22Rv1 (cell line): ENCODE results near the gene WDR91.
A peak's percentile ranks its signal among the peaks of the same experiment; 100 is the strongest.

Experiments
- H3K27ac ChIP-seq: fragments of 450-650 bp; 2 replicates; pipeline ENCODE4 v1.5.1; 2017
- ZFX ChIP-seq: fragments of 450-650 bp; IDR thresholded peaks from 2 replicates; pipeline ENCODE4 v1.6.1; 2017; ENCODE audit warnings: antibody characterized with exemption, borderline replicate concordance
- TF ChIP-seq, protein P1 (sequence below): fragments of 450-650 bp; IDR thresholded peaks from 2 replicates; pipeline ENCODE4 v1.5.1; 2017; ENCODE audit warnings: mild to moderate bottlenecking

WDR91 gene

DNA sequence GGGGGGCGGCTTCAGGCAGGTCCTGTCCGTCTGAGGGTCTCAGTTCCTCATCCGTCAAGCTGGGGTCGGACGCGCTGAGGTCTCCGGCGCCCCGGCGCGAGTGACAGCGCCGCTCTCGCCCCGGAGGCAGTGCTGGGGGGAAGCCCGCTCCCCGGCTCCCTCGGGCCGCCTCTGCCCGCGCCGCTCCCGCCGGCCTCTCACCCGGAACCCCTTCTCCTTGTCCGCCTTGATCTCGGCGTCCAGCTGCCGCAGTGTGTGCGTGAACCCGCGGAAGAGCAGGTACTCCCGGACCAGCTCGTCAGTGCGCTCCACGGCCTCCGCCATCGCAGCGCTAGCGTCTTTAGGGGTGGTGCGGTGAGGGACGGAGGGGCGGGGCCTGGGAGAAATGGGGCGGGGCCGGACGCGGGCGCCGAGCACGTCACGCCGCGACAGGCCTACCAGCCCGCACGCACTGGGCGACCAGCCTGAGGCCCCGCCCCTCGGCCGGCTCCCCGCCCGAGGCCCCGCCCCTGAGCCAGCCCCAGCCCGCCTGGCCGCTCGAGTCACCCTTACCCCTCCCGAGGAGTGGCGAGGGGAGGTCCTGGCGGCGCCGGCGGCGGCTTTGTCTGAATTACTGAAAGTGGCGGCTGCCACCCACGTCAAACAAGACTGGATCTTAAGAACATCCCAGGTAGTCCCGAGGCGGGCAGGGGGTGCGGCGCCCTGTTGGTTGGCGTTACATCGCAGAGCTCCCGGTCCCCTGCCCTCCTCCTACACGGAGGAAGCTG, at the start of gene WDR91:
TSS of gene WDR91 (minus strand) at position 348 of the 767 bp plus-strand sequence. CDS start at position 324, 24 bp downstream.
- H3K27ac ChIP-seq, result peak within 1 kb of the TSS; percentile 56
- TF ChIP-seq ZFX, result no peak
- TF ChIP-seq, protein P1, sequence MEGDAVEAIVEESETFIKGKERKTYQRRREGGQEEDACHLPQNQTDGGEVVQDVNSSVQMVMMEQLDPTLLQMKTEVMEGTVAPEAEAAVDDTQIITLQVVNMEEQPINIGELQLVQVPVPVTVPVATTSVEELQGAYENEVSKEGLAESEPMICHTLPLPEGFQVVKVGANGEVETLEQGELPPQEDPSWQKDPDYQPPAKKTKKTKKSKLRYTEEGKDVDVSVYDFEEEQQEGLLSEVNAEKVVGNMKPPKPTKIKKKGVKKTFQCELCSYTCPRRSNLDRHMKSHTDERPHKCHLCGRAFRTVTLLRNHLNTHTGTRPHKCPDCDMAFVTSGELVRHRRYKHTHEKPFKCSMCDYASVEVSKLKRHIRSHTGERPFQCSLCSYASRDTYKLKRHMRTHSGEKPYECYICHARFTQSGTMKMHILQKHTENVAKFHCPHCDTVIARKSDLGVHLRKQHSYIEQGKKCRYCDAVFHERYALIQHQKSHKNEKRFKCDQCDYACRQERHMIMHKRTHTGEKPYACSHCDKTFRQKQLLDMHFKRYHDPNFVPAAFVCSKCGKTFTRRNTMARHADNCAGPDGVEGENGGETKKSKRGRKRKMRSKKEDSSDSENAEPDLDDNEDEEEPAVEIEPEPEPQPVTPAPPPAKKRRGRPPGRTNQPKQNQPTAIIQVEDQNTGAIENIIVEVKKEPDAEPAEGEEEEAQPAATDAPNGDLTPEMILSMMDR, result peak; percentile 23; the same call in 1 of the 2 replicates

DNA sequence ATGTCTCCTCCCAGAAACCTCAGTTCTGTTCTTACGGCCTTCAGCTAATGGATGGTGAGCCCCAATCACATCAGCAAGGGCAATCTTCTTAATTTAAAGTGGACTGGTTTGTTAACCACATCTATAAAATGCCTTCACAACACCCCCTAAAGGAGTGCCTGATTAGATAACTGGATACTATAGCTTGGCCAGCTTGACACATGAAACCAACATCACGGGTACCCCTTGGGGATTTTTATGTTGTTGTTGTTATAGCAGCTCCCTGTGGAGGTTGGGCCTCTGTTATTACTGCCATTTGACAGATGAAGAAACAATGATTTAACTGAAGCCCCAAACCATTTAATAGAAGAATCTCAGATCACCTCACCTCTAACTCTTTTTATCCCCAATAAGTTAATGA, 49.1 kb upstream of the WDR91 start:
- no peak overlapping the region for H3K27ac ChIP-seq
- TF ChIP-seq, protein P1, result no peak
- TF ChIP-seq ZFX, result no peak

DNA sequence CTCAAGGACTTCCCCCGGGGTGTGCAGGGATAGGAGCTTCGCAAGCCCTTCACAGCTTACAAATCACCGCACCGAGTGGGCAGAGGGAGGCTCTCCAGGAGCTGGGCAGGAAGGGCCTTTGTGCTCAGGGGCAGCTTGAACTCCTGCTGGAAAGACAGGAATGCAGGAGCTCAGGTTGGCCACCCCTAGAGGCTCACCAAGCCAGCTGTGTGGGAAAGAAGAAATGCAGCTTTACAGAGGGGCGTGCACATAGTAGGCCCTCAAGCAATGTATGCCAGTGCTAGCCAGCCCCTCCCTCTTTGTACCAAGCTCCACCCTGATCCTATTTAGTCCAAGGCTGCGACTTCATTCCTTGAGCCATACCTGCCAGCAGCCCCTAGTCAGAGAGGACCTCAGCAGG, 48.4 kb upstream of the WDR91 start:
- no peak overlapping the region for H3K27ac ChIP-seq
- no peak for TF ChIP-seq ZFX
- TF ChIP-seq, protein P1, result no peak

DNA sequence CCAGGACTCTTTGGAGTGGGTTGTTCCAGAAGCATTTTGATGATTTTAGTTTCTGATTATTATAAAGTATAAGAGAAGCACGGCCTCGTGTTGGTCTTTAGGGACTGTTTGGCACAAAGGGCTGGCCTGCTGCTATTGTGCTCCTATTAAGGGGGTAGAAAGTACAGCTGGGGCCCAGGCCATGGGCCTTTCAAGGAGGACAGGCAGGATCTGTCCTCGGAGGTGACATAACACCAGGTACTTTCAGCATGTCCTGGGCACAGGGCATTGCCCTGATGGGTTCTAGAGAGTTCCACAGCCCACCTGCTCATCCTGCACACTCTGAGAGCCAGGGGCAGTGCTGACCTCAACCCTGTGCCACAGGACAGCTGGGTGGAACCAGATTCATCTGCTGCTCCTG, 47.3 kb upstream of the WDR91 start:
- H3K27ac ChIP-seq, result no peak overlapping the region; the same call in 1 of the 2 replicates
- TF ChIP-seq ZFX, result no peak
- TF ChIP-seq, protein P1, result no peak

DNA sequence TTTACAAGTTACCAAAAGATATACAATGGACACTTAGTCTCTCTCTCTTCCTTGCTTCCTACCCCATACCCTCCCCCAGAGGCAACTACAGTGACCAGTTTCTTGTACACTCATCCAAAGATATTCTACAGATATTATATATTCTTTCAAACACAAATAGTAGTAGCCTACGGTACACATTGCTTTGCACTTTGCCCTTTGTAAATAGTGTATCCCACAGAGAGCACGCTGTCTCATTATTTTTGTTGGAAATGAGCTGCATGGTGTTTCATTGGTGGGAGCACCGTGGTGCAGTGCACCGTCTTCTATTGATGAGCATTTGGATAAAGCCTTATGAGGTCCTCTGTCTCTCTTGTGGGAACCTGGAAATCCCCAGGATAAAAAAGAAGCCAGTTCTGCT, 46.5 kb upstream of the WDR91 start:
- H3K27ac ChIP-seq, result no peak overlapping the region; the same call in 1 of the 2 replicates
- TF ChIP-seq ZFX, result no peak
- TF ChIP-seq, protein P1, result no peak

DNA sequence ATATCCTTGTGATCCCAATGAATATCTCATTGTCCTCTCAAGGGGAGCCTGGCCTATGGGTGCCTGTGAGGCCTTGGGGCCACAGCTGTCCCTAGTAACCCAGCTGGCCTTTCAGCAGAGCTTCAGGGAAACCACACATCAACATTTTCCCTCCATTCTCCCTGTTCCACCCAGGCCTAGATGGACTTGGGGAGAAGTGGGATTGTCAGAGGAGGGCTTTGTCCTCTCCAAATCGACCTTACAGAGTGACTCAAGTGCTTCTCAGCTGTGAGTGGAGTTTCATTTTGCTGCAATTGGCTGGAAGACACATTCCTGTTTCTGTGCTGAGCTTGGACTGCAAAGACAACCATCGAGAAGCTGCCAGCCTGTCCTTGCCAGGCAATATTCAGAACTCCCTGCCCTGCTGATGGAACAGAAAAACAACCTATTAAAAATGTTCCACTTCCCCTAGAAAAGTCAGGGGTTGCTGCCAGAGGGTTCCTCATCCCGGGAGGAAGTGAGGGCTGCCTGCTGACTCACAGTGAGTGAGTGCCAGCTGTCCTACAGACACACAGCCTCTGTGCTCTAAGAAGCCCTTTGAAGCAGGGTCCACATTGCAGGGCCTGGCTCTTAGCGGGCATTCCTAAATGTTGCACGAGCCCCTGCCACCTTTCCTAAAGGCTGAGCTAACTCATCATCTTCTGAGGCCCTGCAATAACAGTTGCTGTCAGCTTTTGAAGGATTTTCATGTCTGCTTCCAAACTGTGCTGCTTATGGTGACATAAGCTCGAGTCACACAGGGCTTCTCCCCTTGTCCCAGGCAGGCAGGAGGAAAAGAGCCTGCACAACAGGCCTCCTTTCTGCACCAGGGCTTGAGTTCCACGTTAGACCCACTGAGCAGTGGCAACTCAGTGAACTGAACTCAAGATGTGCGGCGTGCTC, 42.8 kb upstream of the WDR91 start:
- TF ChIP-seq ZFX, result no peak
- TF ChIP-seq, protein P1, result no peak
- H3K27ac ChIP-seq, result no peak overlapping the region
